SK-N-MC (cell line): ENCODE measurements around the gene ASF1A.

Experiments
- DNase-seq: peaks from one replicate; pipeline ENCODE4 v3.0.0-alpha.2; 2011; ENCODE audit warnings: low read depth, low spot score
- H3K27ac ChIP-seq: fragments of 200-600 bp; sonication (generic); 2 replicates; pipeline ENCODE4 v1.5.1; 2016; ENCODE audit warnings: mixed run types
- H3K36me3 ChIP-seq: fragments of 200-600 bp; sonication (generic); 2 replicates; pipeline ENCODE4 v1.6.1; 2017; ENCODE audit warnings: antibody characterized with exemption, low read length, mixed read lengths; ENCODE audit not compliant: insufficient read depth
- H3K4me3 ChIP-seq: fragments of 200-600 bp; sonication (generic); 2 replicates; pipeline ENCODE4 v1.5.1; 2016
- H3K9ac ChIP-seq: fragments of 200-600 bp; sonication (generic); 2 replicates; pipeline ENCODE4 v1.8.0; 2017; ENCODE audit warnings: mixed run types, mixed read lengths; ENCODE audit not compliant: insufficient read length
- H3K9me3 ChIP-seq: fragments of 200-600 bp; sonication (generic); 2 replicates; pipeline ENCODE4 v1.6.1; 2017; ENCODE audit warnings: low read depth, mild to moderate bottlenecking, antibody characterized with exemption, low read length, moderate library complexity, mixed read lengths
- EZH2 ChIP-seq: fragments of 200-600 bp; sonication (generic); IDR thresholded peaks from one replicate; pipeline ENCODE4 v1.6.1; 2017; ENCODE audit warnings: antibody characterized with exemption
- FOXP2 ChIP-seq: optimal IDR thresholded peaks from 2 replicates; pipeline ENCODE3; 2011; ENCODE audit warnings: mild to moderate bottlenecking, moderate library complexity; ENCODE audit not compliant: insufficient read depth; ENCODE audit errors: extremely low read length, control extremely low read depth
- POLR2AphosphoS5 ChIP-seq: IDR thresholded peaks from 2 replicates; pipeline ENCODE4 v1.6.1; 2012; ENCODE audit warnings: mild to moderate bottlenecking, low read depth, low read length, borderline replicate concordance

Gene ASF1A

DNA sequence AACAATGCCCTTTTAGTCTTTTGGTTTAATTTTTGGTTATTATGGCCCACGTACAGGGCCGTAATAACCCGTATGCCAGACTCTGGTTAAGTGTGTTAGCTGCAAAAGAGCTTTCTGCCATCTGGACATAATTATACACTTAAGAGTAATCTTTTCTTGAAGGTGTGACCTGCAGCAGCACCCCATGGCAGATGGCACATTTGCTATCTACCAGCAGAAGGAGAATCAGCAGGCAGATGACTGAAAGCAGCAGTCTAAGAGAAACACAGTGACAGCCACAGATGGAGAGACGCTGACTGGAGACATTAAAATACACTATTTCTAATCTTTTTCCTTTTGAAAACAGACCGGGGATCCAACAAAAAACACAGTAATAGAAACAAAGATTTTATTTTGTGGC is 18.7 kb downstream of the ASF1A start:
- Histone ChIP-seq H3K9ac (no peak overlapping the region), H3K36me3 (peaks cover 91% of the 10 kb centered on the region), H3K27ac (no peak overlapping the region), H3K9me3 (no peaks in the 10 kb centered on the region), H3K4me3 (no peak overlapping the region)
- TF ChIP-seq POLR2AphosphoS5 (no peak), EZH2 (no peak), FOXP2 (no peak)
- no peak for DNase-seq

DNA sequence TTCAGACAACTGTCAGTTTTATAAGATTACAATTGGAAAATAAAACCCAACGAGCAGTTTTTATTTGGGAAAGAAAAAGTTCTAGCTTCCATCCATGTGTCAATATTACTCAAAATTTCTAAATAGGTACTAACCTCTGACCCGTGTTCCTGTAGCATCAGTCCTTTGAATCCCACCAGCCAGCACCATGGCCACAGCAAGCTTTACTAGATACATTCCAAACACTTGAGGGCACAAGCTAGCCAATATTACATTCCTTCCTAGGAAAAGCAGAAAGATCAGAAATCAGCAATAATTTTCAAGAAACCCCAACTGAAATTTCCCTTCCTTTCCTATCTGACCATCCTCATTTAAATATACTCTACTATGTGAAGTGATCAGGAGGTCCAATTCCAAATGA is 19.2 kb downstream of the ASF1A start:
- no peak overlapping the region for H3K4me3 ChIP-seq
- peaks cover 90% of the 10 kb centered on the region for H3K36me3 ChIP-seq
- no peak for DNase-seq
- no peak for TF ChIP-seq EZH2
- no peak for TF ChIP-seq POLR2AphosphoS5
- TF ChIP-seq FOXP2: no peak
- no peaks in the 10 kb centered on the region for H3K9me3 ChIP-seq
- no peak overlapping the region for H3K9ac ChIP-seq
- H3K27ac ChIP-seq: no peak overlapping the region

DNA sequence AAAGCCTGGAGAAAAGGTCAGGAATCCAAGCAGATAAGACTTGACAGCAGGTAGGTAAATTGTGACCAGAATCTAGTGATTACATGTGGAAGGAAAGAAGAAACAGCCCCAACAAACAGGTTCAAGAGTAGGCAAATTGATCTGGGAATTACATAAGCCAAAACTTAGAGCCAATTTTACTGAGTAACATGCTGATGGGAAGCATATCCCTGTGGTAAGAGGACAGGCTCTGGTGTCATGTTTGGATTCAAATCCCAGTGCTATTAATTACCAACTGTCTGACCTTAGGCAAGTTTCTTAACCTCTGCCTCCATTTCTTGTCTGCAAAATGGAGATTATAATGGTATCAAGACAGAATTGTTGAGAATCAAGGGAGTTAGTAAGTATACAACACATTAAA is 20.6 kb downstream of the ASF1A start:
- H3K4me3 ChIP-seq: no peak overlapping the region
- TF ChIP-seq POLR2AphosphoS5: no peak
- TF ChIP-seq EZH2: no peak
- no peak for TF ChIP-seq FOXP2
- peaks cover 85% of the 10 kb centered on the region for H3K36me3 ChIP-seq
- no peak for DNase-seq
- H3K9ac ChIP-seq: no peak overlapping the region
- H3K9me3 ChIP-seq: no peaks in the 10 kb centered on the region
- H3K27ac ChIP-seq: no peak overlapping the region

DNA sequence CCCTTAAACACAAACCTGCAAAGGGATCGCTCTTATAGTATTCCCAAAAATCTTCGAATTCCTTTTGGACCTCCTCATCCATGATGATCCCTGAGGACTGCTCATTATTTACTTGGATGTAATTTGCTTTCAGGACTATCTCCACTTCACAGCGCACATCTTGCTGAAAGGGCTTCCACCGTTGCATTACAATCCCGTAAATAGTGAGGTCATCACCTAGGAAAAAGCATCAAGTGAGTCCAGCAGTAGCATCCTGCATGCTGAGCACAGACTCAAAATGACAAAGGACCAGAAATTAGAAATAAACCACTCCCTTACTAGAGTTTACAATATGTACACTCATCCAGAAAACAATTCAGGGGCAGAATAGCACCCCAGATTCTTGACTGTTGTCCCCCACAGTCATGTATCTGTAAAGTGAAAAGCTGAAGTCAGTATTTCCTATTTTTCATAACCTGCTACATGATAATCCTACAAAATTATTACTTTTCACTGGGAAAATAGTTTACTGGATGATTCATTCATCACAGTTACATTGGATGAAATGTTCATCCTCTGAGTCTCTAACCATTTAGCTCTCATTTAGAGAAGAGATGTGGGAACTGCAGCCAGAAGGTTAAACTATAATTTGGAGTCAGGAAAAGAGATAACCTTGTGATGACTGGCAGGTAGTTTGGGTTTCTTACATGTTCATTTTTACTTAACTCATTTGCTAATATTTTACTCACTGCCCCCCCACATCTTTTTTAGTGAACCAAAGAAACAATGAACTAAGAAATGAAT is 23.8 kb downstream of the ASF1A start:
- DNase-seq: no peak
- no peak overlapping the region for H3K9ac ChIP-seq
- H3K9me3 ChIP-seq: no peaks in the 10 kb centered on the region
- H3K27ac ChIP-seq: no peak overlapping the region
- peaks cover 85% of the 10 kb centered on the region for H3K36me3 ChIP-seq
- no peak for TF ChIP-seq EZH2
- TF ChIP-seq FOXP2: no peak
- no peak for TF ChIP-seq POLR2AphosphoS5
- no peak overlapping the region for H3K4me3 ChIP-seq

DNA sequence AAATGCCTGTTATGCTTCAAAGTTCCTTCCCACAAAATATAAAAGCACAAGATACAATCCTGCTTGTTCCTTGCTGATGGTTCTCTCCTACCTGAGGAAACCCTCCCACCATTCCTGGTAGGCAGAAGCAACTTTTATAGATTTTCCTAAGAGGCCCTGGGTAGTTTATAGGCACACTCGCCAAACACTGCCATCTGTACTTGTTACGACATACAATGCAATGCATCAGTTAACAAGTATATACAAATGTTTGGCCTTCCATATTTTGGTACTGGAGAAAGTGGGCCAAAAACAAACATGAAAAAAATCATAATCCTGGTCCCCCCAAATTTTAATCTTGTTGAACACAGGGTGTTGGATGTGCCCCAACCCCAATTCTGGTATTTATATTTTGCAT is 24.4 kb downstream of the ASF1A start:
- TF ChIP-seq EZH2 (no peak), POLR2AphosphoS5 (no peak), FOXP2 (no peak)
- peaks cover 85% of the 10 kb centered on the region for H3K36me3 ChIP-seq
- no peak overlapping the region for H3K9ac ChIP-seq
- no peaks in the 10 kb centered on the region for H3K9me3 ChIP-seq
- no peak overlapping the region for H3K27ac ChIP-seq
- no peak overlapping the region for H3K4me3 ChIP-seq
- no peak for DNase-seq

DNA sequence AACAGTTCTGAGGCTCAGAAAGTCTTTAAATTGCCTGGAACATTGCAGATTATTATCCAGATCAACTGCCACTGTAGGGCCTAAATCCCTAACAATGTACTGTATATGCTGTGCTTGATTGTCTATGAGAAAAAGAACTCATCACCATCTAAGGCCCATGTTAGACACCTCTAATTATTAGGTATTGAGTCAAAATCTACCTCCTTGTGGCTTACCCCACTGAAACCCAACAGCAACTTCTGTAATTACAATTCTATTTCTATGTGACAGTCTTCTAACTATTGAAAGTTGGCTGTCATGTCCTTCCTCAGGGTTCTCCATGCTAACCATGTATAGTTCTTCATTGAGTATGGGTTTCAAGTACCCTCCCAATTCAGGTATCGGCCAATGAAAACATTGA is 27.1 kb downstream of the ASF1A start:
- no peak overlapping the region for H3K27ac ChIP-seq
- no peak for TF ChIP-seq EZH2
- H3K9me3 ChIP-seq: no peaks in the 10 kb centered on the region
- no peak overlapping the region for H3K9ac ChIP-seq
- H3K4me3 ChIP-seq: no peak overlapping the region
- DNase-seq: no peak
- peaks cover 84% of the 10 kb centered on the region for H3K36me3 ChIP-seq

DNA sequence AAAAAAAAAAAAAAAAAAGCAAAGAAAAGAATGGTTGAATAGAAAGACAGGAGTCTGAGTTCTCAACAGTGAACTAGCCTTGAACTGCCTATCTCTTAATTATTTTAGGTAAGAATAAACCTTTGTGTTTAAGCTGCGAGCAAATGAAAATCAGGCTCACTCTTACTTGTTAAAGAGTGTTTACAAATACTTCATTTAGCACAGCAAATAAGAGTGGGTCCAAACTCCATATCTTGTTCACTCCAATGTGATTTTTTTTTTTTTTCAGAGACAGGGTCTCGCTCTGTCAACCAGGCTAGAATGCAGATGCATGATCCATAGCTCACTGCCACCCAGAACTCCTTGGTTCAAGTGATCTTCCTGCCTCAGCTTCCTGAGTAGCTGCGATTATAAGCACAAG is 29.1 kb downstream of the ASF1A start:
- Histone ChIP-seq H3K9ac (no peak overlapping the region), H3K9me3 (no peaks in the 10 kb centered on the region), H3K36me3 (peaks cover 89% of the 10 kb centered on the region), H3K4me3 (no peak overlapping the region), H3K27ac (no peak overlapping the region)
- TF ChIP-seq POLR2AphosphoS5 (no peak), EZH2 (no peak), FOXP2 (no peak)
- no peak for DNase-seq

DNA sequence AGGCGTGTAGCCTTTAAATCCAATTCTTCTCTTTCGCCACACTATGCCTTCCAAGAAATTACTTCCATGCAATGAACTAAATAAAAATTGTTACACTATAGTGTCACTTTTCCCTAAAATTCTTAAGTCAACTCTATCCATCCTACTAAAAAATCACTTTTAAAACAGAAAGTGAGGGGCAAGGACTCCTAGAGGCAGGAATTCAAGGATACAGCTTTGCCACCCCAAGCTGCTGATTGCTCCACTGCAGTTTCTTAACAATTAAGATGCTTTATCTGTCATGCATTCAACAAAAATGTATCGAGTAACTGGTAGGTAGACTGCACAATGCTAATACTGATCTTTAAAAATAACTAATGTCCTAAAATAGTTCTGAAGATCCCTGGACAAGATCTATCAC is 36.7 kb downstream of the ASF1A start:
- DNase-seq: no peak
- Histone ChIP-seq H3K9me3 (no peaks in the 10 kb centered on the region), H3K4me3 (no peak overlapping the region), H3K36me3 (peaks cover 65% of the 10 kb centered on the region), H3K27ac (no peak overlapping the region), H3K9ac (no peak overlapping the region)
- no peak for TF ChIP-seq EZH2
- TF ChIP-seq POLR2AphosphoS5: no peak
- no peak for TF ChIP-seq FOXP2

GRCh38 chr6:118931436-118931835 is 37.5 kb downstream of the ASF1A start:
- H3K36me3 ChIP-seq: peaks cover 58% of the 10 kb centered on the region
- no peak for TF ChIP-seq FOXP2
- no peak for TF ChIP-seq EZH2
- no peak for TF ChIP-seq POLR2AphosphoS5

More at GRCh38 chr6:118931436-118931835, 37.5 kb downstream of the ASF1A start:
- Histone ChIP-seq H3K27ac (no peak overlapping the region), H3K9me3 (no peaks in the 10 kb centered on the region), H3K9ac (no peak overlapping the region), H3K4me3 (no peak overlapping the region)
- DNase-seq: no peak
